ENCODE results near the gene CD207.

DNA sequence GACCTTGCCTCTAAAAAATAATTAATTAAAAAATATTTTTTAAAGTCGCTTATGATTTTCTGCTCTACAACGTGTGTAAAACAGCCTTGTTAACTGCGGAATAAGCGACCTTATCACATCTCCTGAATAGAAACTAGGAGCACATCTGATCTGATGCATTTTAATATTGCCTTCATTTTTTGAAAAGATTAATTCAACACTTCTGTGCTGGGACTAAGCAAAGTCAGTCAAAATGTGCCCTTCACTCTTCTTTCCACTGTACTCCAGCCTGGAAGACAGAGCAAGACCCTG is 27.8 kb downstream of the CD207 start:
- TF ChIP-seq, protein P1, sequence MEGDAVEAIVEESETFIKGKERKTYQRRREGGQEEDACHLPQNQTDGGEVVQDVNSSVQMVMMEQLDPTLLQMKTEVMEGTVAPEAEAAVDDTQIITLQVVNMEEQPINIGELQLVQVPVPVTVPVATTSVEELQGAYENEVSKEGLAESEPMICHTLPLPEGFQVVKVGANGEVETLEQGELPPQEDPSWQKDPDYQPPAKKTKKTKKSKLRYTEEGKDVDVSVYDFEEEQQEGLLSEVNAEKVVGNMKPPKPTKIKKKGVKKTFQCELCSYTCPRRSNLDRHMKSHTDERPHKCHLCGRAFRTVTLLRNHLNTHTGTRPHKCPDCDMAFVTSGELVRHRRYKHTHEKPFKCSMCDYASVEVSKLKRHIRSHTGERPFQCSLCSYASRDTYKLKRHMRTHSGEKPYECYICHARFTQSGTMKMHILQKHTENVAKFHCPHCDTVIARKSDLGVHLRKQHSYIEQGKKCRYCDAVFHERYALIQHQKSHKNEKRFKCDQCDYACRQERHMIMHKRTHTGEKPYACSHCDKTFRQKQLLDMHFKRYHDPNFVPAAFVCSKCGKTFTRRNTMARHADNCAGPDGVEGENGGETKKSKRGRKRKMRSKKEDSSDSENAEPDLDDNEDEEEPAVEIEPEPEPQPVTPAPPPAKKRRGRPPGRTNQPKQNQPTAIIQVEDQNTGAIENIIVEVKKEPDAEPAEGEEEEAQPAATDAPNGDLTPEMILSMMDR (IDR thresholded peaks at IDR 0.05): no peak
- TF ChIP-seq POLR2AphosphoS5 (IDR thresholded peaks at IDR 0.05): no peak
